Ovary (tissue), 9 donors: ENCODE measurements around the gene RPL37A. TPM values are rescaled to one million over a fixed set of nuclear protein-coding genes. Genes with fewer than 3 reads are reported as not detected.

Source experiments
- DNase-seq, 5 donors: peaks; one replicate each; pipeline ENCODE4 v3.0.0-alpha.2; 2019 to 2020
- H3K27ac ChIP-seq, 2 donors: fragments of 200-600 bp; one replicate each; pipeline versions ENCODE4 v1.5.1 to v1.8.0; 2019 to 2022
- H3K27me3 ChIP-seq: fragments of 200-600 bp; one replicate; pipeline ENCODE4 v1.8.0; 2022
- H3K36me3 ChIP-seq: fragments of 200-600 bp; sonication (generic); one replicate; pipeline ENCODE4 v1.5.1; 2019
- H3K4me1 ChIP-seq: one replicate; pipeline ENCODE4 v1.8.1; 2013; ENCODE audit warnings: mild to moderate bottlenecking, moderate library complexity; ENCODE audit not compliant: insufficient read depth
- H3K4me3 ChIP-seq: fragments of 200-600 bp; sonication (generic); one replicate; pipeline ENCODE4 v1.5.1; 2017
- H3K9me3 ChIP-seq, 2 donors: fragments of 200-600 bp in 1 of 2; sonication (generic) in 1 of 2; one replicate each; pipeline versions ENCODE4 v1.5.1 to v1.8.1; 2013 to 2019; ENCODE audit warnings: mild to moderate bottlenecking in 1 of 2, moderate library complexity in 1 of 2
- EP300 ChIP-seq: sonication (generic); formaldehyde crosslinking; IDR thresholded peaks from one replicate; pipeline ENCODE4 v1.6.1; 2017; ENCODE audit warnings: antibody characterized with exemption
- POLR2A ChIP-seq: fragments of 450-650 bp; IDR thresholded peaks from one replicate; pipeline ENCODE4 v1.6.1; 2017; ENCODE audit warnings: antibody characterized with exemption, mild to moderate bottlenecking, moderate library complexity
- WGBS, 3 donors: extraction: QIAGEN DNeasy Blood & Tissue Kit in 1 of 3; methylation state at CpG; one replicate each; pipeline versions ENCODE4 v1.1.5 to v1.1.7; 2013 to 2017; 5-methylcytosine and 5-hydroxymethylcytosine counted together
- intact Hi-C, 4 donors: fragments of 100-400 bp; cut with DNase I; formaldehyde crosslinking; loops; one replicate each; pipeline versions ENCODE4 v1.11.0 to v1.15.1; 2022 to 2023
- polyA plus RNA-seq, 2 donors: library from polyadenylated mRNA; stranded (reverse); fragments of 200-250 nt in 1 of 2; fragments of 350-450 nt in 1 of 2; fragmentation: Illumina TruSeq in 1 of 2; extraction: RNeasy Lipid Tissue Mini Kit (QIAGEN cat#74804) in 1 of 2; gene quantifications; one replicate each; pipeline ENCODE4 v1.2.3, GENCODE V29; 2013 to 2014
- total RNA-seq, 7 donors: library from RNA; depleted of rRNA in 2 of 7; stranded (reverse); fragments of >200 nt in 2 of 7; fragmentation: NEBNext Ultra II Directional in 3 of 7; extraction: Animal tissue kit (Norgen Biotek cat#: 25700) in 3 of 7; gene quantifications; one replicate each; pipeline versions ENCODE4 v1.1.0 to v1.2.4, GENCODE V29; 2016 to 2023
- TF ChIP-seq, protein P1 (sequence below), 3 donors: fragments of 450-650 bp in 2 of 3; fragments of 200-600 bp in 1 of 3; IDR thresholded peaks; one replicate each; pipeline versions ENCODE4 v1.5.1 to v1.8.0; 2016 to 2022; ENCODE audit warnings: antibody characterized with exemption in 3 of 3, mild to moderate bottlenecking in 1 of 3
- donor health status: DM: no; HTN: no; CAD: no; lungs with moderate emphysema.
- donor health status: DM: no; HTN: no; CAD: no.
- donor health status: Bipolar disorder and iron deficiency.
- donor health status: DM: yes; HTN: yes; CAD: no.
- donor health status: DM: no; HTN: no; CAD: no.
- donor health status: DM: yes; HTN: yes; CAD: no.

The RPL37A gene
- total and polyA plus RNA-seq, 9 donors: 3,187 to 7,390 (median 5,316) TPM

DNA sequence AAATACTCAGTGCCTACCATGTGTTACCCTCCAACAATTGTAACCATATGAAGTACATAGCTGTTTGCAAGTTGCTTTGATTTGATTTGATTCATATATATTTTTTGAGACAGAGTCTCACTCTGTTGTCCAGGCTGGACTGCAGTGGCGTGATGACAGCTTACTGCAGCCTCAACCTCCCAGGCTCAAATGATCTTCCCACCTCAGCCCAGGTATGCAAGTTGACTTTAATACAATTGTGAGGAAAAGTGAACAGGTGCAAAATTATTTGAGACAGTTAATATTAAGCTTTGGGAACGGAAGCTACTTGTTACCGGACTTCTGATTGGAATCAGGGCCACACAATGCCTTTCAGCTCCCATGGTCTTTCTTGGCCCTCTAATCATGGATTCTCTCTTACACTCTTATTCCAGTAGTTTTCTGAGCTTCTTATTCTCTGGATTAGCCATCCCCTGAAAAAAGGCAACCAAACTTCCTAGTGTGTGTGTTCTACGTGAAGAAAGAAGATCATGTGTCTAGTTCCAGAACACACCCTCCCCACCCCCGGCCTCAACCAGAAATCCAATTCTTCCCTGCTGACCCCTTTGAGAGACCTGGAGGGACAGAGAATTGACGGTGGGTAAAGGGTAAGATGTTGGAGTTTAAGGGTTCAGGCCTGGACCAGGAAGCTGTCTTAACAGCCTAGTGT, 1.1 kb upstream of the RPL37A start:
- intact Hi-C loops: no loop called here
- H3K4me3 ChIP-seq: peak overlapping the region; percentile 65
- no peaks in the 10 kb centered on the region for H3K9me3 ChIP-seq
- H3K27ac ChIP-seq: peak overlapping the region in 1 of 2 donors; percentile 30
- TF ChIP-seq EP300: no peak
- TF ChIP-seq, protein P1, sequence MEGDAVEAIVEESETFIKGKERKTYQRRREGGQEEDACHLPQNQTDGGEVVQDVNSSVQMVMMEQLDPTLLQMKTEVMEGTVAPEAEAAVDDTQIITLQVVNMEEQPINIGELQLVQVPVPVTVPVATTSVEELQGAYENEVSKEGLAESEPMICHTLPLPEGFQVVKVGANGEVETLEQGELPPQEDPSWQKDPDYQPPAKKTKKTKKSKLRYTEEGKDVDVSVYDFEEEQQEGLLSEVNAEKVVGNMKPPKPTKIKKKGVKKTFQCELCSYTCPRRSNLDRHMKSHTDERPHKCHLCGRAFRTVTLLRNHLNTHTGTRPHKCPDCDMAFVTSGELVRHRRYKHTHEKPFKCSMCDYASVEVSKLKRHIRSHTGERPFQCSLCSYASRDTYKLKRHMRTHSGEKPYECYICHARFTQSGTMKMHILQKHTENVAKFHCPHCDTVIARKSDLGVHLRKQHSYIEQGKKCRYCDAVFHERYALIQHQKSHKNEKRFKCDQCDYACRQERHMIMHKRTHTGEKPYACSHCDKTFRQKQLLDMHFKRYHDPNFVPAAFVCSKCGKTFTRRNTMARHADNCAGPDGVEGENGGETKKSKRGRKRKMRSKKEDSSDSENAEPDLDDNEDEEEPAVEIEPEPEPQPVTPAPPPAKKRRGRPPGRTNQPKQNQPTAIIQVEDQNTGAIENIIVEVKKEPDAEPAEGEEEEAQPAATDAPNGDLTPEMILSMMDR (IDR thresholded peaks at IDR 0.05): no peak
- no peak for TF ChIP-seq POLR2A
- no peaks in the 10 kb centered on the region for H3K27me3 ChIP-seq
- peaks cover 1% of the 10 kb centered on the region for H3K4me1 ChIP-seq
- 81 to 84% (median 82%) methylated on average over 6 of the region's 6 CpGs for WGBS, 3 donors
- H3K36me3 ChIP-seq: no peaks in the 10 kb centered on the region
- no peak for DNase-seq

DNA sequence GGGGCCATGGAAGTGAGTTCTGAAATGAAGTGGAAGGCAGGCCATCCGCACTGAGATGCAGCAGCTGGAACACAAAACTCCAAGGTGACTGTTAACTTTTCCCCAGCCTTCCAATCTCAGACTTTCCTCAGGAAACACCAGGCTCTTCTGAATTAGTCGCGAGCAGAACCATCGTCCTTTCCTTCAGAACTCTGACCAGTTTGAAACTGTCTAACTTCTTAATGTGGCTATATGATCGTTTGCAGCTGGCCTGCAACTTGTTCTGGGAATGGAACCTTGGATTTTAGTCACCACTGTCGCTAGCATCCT, 620 bp upstream of the RPL37A start:
- DNase-seq: no peak
- H3K4me3 ChIP-seq: peak overlapping the region; percentile 65
- peaks cover 1% of the 10 kb centered on the region for H3K4me1 ChIP-seq
- no peaks in the 10 kb centered on the region for H3K9me3 ChIP-seq
- WGBS, 3 donors: 7 to 10% (median 8%) methylated on average over 6 of the region's 6 CpGs
- no peaks in the 10 kb centered on the region for H3K27me3 ChIP-seq
- H3K36me3 ChIP-seq: no peaks in the 10 kb centered on the region
- intact Hi-C loops: no loop called here
- H3K27ac ChIP-seq: peak overlapping the region in 1 of 2 donors; percentile 30
- TF ChIP-seq, protein P1 (IDR thresholded peaks at IDR 0.05): no peak
- TF ChIP-seq POLR2A (no peak), EP300 (no peak)

DNA sequence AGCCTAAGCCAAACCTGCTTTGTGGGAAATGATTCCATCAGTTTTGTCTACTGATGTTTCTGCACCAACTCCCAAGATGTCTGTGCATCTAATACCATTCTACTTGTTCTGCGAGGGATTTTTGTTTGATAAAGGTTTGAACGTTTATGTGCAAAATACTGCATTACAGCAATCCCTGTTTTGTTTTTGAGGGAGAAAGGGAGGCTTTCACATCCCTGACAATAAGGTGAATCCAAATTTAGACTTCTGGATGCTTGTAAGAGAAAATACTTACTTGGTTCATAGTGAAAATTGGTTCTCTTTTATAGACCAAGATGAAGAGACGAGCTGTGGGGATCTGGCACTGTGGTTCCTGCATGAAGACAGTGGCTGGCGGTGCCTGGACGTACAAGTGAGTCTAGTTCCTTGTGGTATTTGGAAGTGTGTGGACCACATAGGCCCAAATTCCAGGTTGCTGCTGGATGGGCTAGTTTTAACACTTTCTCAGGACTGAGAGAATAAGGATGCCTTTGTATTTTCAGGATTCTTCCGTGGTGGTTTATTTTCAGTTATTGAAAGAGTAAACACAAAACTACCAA, 1.1 kb downstream of the RPL37A start:
- TF ChIP-seq POLR2A: no peak
- TF ChIP-seq EP300: no peak
- TF ChIP-seq, protein P1 (IDR thresholded peaks at IDR 0.05): no peak
- peaks cover 1% of the 10 kb centered on the region for H3K4me1 ChIP-seq
- no peaks in the 10 kb centered on the region for H3K27me3 ChIP-seq
- H3K9me3 ChIP-seq: no peaks in the 10 kb centered on the region
- H3K27ac ChIP-seq: peak overlapping the region in 1 of 2 donors; percentile 61
- H3K4me3 ChIP-seq: peak overlapping the region; percentile 65
- WGBS, 3 donors: 7 to 14% (median 11%) methylated on average over 6 of the region's 6 CpGs
- no peaks in the 10 kb centered on the region for H3K36me3 ChIP-seq
- intact Hi-C loops: no loop called here
- no peak for DNase-seq

DNA sequence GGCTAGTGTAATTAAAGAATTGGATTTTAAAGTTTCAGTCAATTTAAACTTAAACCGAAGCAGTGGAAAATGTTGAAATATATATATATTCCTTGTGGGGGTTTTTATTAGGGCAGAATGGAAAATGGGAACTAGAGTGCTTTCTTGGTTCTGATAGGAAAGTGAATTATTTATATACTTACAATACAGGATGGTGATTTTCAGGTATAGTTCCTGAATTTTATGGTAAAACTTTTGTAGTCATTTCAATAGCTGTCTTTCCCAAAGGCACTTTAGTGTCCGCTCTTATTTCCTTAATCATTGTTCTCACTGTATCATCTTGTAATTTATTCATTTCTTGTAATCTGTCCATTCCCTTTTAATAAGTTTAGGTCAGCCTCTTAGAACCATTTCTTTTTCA, 1.9 kb downstream of the RPL37A start:
- TF ChIP-seq, protein P1 (IDR thresholded peaks at IDR 0.05): no peak
- TF ChIP-seq EP300 (no peak), POLR2A (no peak)
- 88 to 92% (median 89%) methylated on average over 2 of the region's 2 CpGs for WGBS, 3 donors
- Histone ChIP-seq H3K9me3 (no peaks in the 10 kb centered on the region), H3K36me3 (no peaks in the 10 kb centered on the region), H3K4me1 (peaks cover 1% of the 10 kb centered on the region), H3K27ac (no peak overlapping the region), H3K27me3 (no peaks in the 10 kb centered on the region), H3K4me3 (no peak overlapping the region)
- DNase-seq: no peak
- intact Hi-C loops: no loop called here
